ENCODE results near the gene FMR1NB. TPM values are rescaled to one million over a fixed set of nuclear protein-coding genes. Genes with fewer than 3 reads are reported as not detected.

The FMR1NB gene
- total RNA-seq, result not detected

- no peak for DNase-seq (ENCODE audit: extremely low spot score in 2 of 2)
- intact Hi-C loops (cut with DNase I), result no loop called here
- Histone ChIP-seq H3K36me3 (no peaks in the 10 kb centered on the region), H3K4me1 (no peaks in the 10 kb centered on the region), H3K27ac (no peak within 1 kb of the TSS), H3K27me3 (no peaks in the 10 kb centered on the region), H3K9me3 (no peaks in the 10 kb centered on the region), H3K4me3 (no peak within 1 kb of the TSS)
- no peak for TF ChIP-seq CTCF (IDR thresholded peaks at IDR 0.05)
- TF ChIP-seq POLR2A (IDR thresholded peaks at IDR 0.05), result no peak
- TF ChIP-seq POLR2AphosphoS5 (IDR thresholded peaks at IDR 0.05; ENCODE audit: insufficient read depth in 1 of 2, low read depth in 1 of 2), result no peak
Observed at GRCh38 chrX:147981038-147981752, at the start of gene FMR1NB. FMR1NB (plus strand) TSS chrX:147981337; CDS start chrX:147981403, 66 bp downstream.

- Histone ChIP-seq H3K36me3 (no peaks in the 10 kb centered on the region), H3K27me3 (no peaks in the 10 kb centered on the region), H3K4me1 (no peaks in the 10 kb centered on the region), H3K9me3 (no peaks in the 10 kb centered on the region), H3K4me3 (no peak overlapping the region), H3K27ac (no peak overlapping the region)
- no peak for DNase-seq (ENCODE audit: extremely low spot score in 2 of 2)
- intact Hi-C loops (cut with DNase I), result no loop called here
- no peak for TF ChIP-seq POLR2A (IDR thresholded peaks at IDR 0.05)
- no peak for TF ChIP-seq CTCF (IDR thresholded peaks at IDR 0.05)
- no peak for TF ChIP-seq POLR2AphosphoS5 (IDR thresholded peaks at IDR 0.05; ENCODE audit: insufficient read depth in 1 of 2, low read depth in 1 of 2)
Observed at GRCh38 chrX:147933815-147934214, 47.3 kb upstream of the FMR1NB start.

- H3K4me1 ChIP-seq, result no peaks in the 10 kb centered on the region
- H3K9me3 ChIP-seq, result no peaks in the 10 kb centered on the region
- H3K4me3 ChIP-seq, result no peak overlapping the region
- no peak overlapping the region for H3K27ac ChIP-seq
- no peaks in the 10 kb centered on the region for H3K36me3 ChIP-seq
- H3K27me3 ChIP-seq, result no peaks in the 10 kb centered on the region
- TF ChIP-seq CTCF (IDR thresholded peaks at IDR 0.05) (no peak), POLR2A (IDR thresholded peaks at IDR 0.05) (no peak), POLR2AphosphoS5 (IDR thresholded peaks at IDR 0.05; ENCODE audit: insufficient read depth in 1 of 2, low read depth in 1 of 2) (no peak)
- no peak for DNase-seq (ENCODE audit: extremely low spot score in 2 of 2)
- intact Hi-C loops (cut with DNase I), result no loop called here
Observed at GRCh38 chrX:147935156-147935758, 45.9 kb upstream of the FMR1NB start.

- no peak for TF ChIP-seq POLR2A (IDR thresholded peaks at IDR 0.05)
- TF ChIP-seq CTCF (IDR thresholded peaks at IDR 0.05), result no peak
- TF ChIP-seq POLR2AphosphoS5 (IDR thresholded peaks at IDR 0.05; ENCODE audit: insufficient read depth in 1 of 2, low read depth in 1 of 2), result no peak
Observed at GRCh38 chrX:147945286-147945685, 35.9 kb upstream of the FMR1NB start.

GRCh38 chrX:147948531-147948930, 32.6 kb upstream of the FMR1NB start:
- Histone ChIP-seq H3K27ac (no peak overlapping the region), H3K36me3 (peaks cover 0 to 11% of the 10 kb centered on the region in 2 donors), H3K9me3 (no peaks in the 10 kb centered on the region), H3K4me3 (no peak overlapping the region), H3K27me3 (no peaks in the 10 kb centered on the region), H3K4me1 (no peaks in the 10 kb centered on the region)
- intact Hi-C loops (cut with DNase I), result no loop called here
- no peak for DNase-seq (ENCODE audit: extremely low spot score in 2 of 2)
- TF ChIP-seq POLR2AphosphoS5 (IDR thresholded peaks at IDR 0.05; ENCODE audit: insufficient read depth in 1 of 2, low read depth in 1 of 2) (no peak), CTCF (IDR thresholded peaks at IDR 0.05) (no peak), POLR2A (IDR thresholded peaks at IDR 0.05) (no peak)

More at GRCh38 chrX:147945286-147945685, 35.9 kb upstream of the FMR1NB start:
- H3K9me3 ChIP-seq, result no peaks in the 10 kb centered on the region
- H3K27me3 ChIP-seq, result no peaks in the 10 kb centered on the region
- H3K4me1 ChIP-seq, result no peaks in the 10 kb centered on the region
- no peak overlapping the region for H3K27ac ChIP-seq
- intact Hi-C loops (cut with DNase I), result no loop called here
- no peak for DNase-seq (ENCODE audit: extremely low spot score in 2 of 2)
- H3K36me3 ChIP-seq, result peaks cover 0 to 11% of the 10 kb centered on the region in 2 donors
- H3K4me3 ChIP-seq, result no peak overlapping the region
